Suprapubic skin (tissue), 4 donors: ENCODE results near the gene STAG1.

ENCODE experiments used
- EP300 ChIP-seq: sonication (generic); formaldehyde crosslinking; IDR thresholded peaks from one replicate; pipeline ENCODE4 v1.6.1; 2017; ENCODE audit warnings: antibody characterized with exemption
- POLR2A ChIP-seq, 2 donors: fragments of 450-650 bp; IDR thresholded peaks; one replicate each; pipeline ENCODE4 v1.6.1; 2017; ENCODE audit warnings: antibody characterized with exemption in 2 of 2, mild to moderate bottlenecking in 2 of 2, moderate library complexity in 2 of 2
- POLR2AphosphoS5 ChIP-seq, 3 donors: sonication (generic); formaldehyde crosslinking; IDR thresholded peaks; one replicate each; pipeline ENCODE4 v1.6.1; 2017; ENCODE audit warnings: antibody characterized with exemption in 3 of 3
- TF ChIP-seq, protein P1 (sequence below), 2 donors: fragments of 200-600 bp in 1 of 2; fragments of 450-650 bp in 1 of 2; sonication (generic) in 1 of 2; IDR thresholded peaks; one replicate each; pipeline ENCODE4 v1.5.1; 2016 to 2019; ENCODE audit warnings: antibody characterized with exemption in 2 of 2, mild to moderate bottlenecking in 1 of 2, moderate library complexity in 1 of 2

DNA sequence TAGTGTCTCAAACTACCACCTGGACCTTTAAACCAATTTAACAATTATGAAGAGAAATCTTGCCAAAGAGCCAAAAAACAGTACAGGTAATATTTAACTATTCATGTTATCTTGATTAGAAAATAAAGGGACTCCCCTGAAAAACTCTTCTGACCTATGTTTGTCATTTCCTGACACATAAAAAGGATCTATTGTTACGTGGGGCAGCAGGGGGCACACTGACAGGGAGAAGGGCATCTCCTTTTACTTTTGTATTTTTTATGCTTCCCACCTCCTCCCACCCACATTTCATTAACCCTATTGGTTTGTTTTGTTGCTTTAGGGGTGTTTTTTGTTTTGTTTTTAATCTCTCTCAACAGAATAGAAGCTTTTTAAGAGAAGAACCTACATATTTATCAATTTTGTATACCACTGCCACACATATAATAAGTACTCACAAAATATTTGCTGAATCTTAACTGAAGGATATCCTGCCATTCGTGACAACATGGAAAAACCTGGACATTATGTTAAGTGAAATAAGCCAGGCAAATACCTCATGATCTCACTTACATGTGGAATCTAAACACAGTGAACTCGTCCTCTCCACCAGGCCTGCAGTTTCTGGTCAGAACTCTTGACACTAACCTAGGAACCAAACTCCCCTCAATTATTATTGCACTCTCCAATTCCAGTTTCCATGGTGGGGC is 17.7 kb downstream of the STAG1 start:
- TF ChIP-seq, protein P1, sequence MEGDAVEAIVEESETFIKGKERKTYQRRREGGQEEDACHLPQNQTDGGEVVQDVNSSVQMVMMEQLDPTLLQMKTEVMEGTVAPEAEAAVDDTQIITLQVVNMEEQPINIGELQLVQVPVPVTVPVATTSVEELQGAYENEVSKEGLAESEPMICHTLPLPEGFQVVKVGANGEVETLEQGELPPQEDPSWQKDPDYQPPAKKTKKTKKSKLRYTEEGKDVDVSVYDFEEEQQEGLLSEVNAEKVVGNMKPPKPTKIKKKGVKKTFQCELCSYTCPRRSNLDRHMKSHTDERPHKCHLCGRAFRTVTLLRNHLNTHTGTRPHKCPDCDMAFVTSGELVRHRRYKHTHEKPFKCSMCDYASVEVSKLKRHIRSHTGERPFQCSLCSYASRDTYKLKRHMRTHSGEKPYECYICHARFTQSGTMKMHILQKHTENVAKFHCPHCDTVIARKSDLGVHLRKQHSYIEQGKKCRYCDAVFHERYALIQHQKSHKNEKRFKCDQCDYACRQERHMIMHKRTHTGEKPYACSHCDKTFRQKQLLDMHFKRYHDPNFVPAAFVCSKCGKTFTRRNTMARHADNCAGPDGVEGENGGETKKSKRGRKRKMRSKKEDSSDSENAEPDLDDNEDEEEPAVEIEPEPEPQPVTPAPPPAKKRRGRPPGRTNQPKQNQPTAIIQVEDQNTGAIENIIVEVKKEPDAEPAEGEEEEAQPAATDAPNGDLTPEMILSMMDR (IDR thresholded peaks at IDR 0.05), result no peak
- TF ChIP-seq POLR2A (IDR thresholded peaks at IDR 0.05) (no peak), POLR2AphosphoS5 (IDR thresholded peaks at IDR 0.05) (no peak), EP300 (no peak)
